Measurements from ENCODE around the gene NPBWR2.

DNA sequence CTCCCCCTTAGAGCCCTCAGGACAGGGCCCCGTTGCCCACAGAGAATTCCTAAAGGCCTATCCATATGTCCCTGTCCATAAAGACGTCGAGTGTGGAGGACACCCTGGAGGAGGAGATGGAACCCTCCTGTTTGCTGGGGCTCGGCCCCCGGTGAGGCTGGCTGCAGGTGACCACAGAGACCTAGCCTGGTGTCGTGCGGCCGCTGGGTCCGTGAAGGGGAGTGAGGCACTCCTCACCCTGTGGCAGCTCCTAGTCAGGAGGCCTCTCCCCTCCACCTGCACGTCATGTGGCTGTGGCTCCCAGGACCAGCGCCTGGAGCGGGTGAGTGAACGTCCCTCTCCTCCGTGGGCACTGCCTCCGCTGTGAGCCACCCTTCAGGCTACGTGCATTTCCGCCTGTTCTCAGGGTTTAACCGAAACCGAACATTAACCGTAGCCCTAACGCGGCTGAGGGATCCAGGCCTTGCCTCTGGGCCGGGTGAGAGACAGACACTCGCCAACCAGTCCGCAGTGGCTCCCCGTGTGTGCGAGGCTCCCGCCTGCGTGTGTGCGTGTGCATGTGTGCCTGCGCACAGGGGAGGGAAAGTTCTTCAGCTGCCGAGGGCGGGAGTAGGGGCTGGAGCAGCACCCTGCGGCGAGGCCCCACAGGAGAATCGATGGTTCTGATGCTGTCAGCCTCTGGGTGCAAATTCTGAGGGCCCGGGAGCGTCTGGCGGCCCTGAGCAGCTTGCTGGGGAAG, 50.3 kb downstream of the NPBWR2 start:
- TF ChIP-seq, protein P1, sequence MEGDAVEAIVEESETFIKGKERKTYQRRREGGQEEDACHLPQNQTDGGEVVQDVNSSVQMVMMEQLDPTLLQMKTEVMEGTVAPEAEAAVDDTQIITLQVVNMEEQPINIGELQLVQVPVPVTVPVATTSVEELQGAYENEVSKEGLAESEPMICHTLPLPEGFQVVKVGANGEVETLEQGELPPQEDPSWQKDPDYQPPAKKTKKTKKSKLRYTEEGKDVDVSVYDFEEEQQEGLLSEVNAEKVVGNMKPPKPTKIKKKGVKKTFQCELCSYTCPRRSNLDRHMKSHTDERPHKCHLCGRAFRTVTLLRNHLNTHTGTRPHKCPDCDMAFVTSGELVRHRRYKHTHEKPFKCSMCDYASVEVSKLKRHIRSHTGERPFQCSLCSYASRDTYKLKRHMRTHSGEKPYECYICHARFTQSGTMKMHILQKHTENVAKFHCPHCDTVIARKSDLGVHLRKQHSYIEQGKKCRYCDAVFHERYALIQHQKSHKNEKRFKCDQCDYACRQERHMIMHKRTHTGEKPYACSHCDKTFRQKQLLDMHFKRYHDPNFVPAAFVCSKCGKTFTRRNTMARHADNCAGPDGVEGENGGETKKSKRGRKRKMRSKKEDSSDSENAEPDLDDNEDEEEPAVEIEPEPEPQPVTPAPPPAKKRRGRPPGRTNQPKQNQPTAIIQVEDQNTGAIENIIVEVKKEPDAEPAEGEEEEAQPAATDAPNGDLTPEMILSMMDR (IDR thresholded peaks at IDR 0.05): no peak
- TF ChIP-seq POLR2A (IDR thresholded peaks at IDR 0.05) (no peak), EP300 (IDR thresholded peaks at IDR 0.05) (no peak)
